Osteoblast (primary cell): ENCODE data around the gene TRPM1. TPM values are rescaled to one million over a fixed set of nuclear protein-coding genes. Genes with fewer than 3 reads are reported as not detected.
A peak's percentile ranks its signal among the peaks of the same experiment; 100 is the strongest.

Experiments used
- DNase-seq: peaks from one replicate; pipeline ENCODE4 v3.0.0; 2011; ENCODE audit warnings: low spot score, mixed read lengths; ENCODE audit not compliant: insufficient read length; ENCODE audit errors: missing footprints
- H2AFZ ChIP-seq: 2 replicates; pipeline ENCODE4 v1.6.0; 2011; ENCODE audit warnings: mild to moderate bottlenecking, low read length
- H3K27ac ChIP-seq: 2 replicates; pipeline ENCODE4 v1.5.1; 2011; ENCODE audit warnings: mild to moderate bottlenecking, low read depth, low read length, moderate library complexity
- H3K27me3 ChIP-seq: 2 replicates; pipeline ENCODE4 v1.6.0; 2012; ENCODE audit warnings: mild to moderate bottlenecking, control low read depth, inconsistent platforms, low read length, moderate library complexity; ENCODE audit not compliant: insufficient read depth
- H3K36me3 ChIP-seq: 2 replicates; pipeline ENCODE4 v1.5.1; 2011; ENCODE audit warnings: mild to moderate bottlenecking, low read length, control low read depth, moderate library complexity; ENCODE audit not compliant: insufficient read depth
- H3K4me1 ChIP-seq: 2 replicates; pipeline ENCODE4 v1.5.1; 2011; ENCODE audit warnings: mild to moderate bottlenecking, low read length, control low read depth, moderate library complexity; ENCODE audit not compliant: insufficient read depth
- H3K4me2 ChIP-seq: 2 replicates; pipeline ENCODE4 v1.6.0; 2011; ENCODE audit warnings: mild to moderate bottlenecking, low read length; ENCODE audit not compliant: insufficient read depth
- H3K4me3 ChIP-seq: fragments of 200-600 bp; sonication (generic); 3 replicates; pipeline ENCODE4 v1.5.1; 2012; ENCODE audit warnings: mild to moderate bottlenecking, low read length, inconsistent platforms; ENCODE audit not compliant: insufficient read depth
- H3K79me2 ChIP-seq: 2 replicates; pipeline ENCODE4 v1.6.0; 2012; ENCODE audit warnings: mild to moderate bottlenecking, low read length, control low read depth, inconsistent platforms; ENCODE audit not compliant: insufficient read depth
- H3K9me3 ChIP-seq: 2 replicates; pipeline ENCODE4 v1.5.1; 2011; ENCODE audit warnings: low read depth, low read length, control low read depth
- H4K20me1 ChIP-seq: 2 replicates; pipeline ENCODE4 v1.6.0; 2012; ENCODE audit warnings: mild to moderate bottlenecking, low read length, control low read depth; ENCODE audit not compliant: insufficient read depth
- CTCF ChIP-seq: IDR thresholded peaks from 2 replicates; pipeline ENCODE4 v1.5.1; 2011; ENCODE audit warnings: mild to moderate bottlenecking, low read depth, low read length, moderate library complexity; ENCODE audit errors: extremely low read depth
- total RNA-seq: library from RNA; depleted of rRNA; stranded (reverse); fragments of >200 nt; gene quantifications from 2 replicates; pipeline ENCODE4 v1.2.3, GENCODE V29; 2012

TRPM1 gene
- total RNA-seq, 1 donor = under 0.01 TPM

- H3K36me3 ChIP-seq = no peaks in the 10 kb centered on the region
- no peak for TF ChIP-seq CTCF
- H3K27me3 ChIP-seq = no peaks in the 10 kb centered on the region
- H3K4me1 ChIP-seq = peaks cover 18% of the 10 kb centered on the region
- H3K27ac ChIP-seq = no peak overlapping the region
- H2AFZ ChIP-seq = no peak overlapping the region
- no peaks in the 10 kb centered on the region for H3K79me2 ChIP-seq
- DNase-seq = no peak
- no peak overlapping the region for H3K4me2 ChIP-seq
- H4K20me1 ChIP-seq = no peaks in the 10 kb centered on the region
- no peak overlapping the region for H3K4me3 ChIP-seq
- H3K9me3 ChIP-seq = no peaks in the 10 kb centered on the region
Measured at GRCh38 chr15:31034152-31034551, 67.4 kb downstream of the TRPM1 start.

GRCh38 chr15:31032961-31033371 lies 68.6 kb downstream of the TRPM1 start:
- DNase-seq = no peak
- Histone ChIP-seq H3K36me3 (no peaks in the 10 kb centered on the region), H3K4me3 (no peak overlapping the region), H2AFZ (peak overlapping the region; percentile 65), H4K20me1 (no peaks in the 10 kb centered on the region), H3K27ac (peak overlapping the region; percentile 56), H3K4me2 (peak overlapping the region; percentile 43), H3K9me3 (no peaks in the 10 kb centered on the region), H3K27me3 (no peaks in the 10 kb centered on the region), H3K79me2 (no peaks in the 10 kb centered on the region), H3K4me1 (peaks cover 18% of the 10 kb centered on the region)
- no peak for TF ChIP-seq CTCF

- H3K4me3 ChIP-seq = no peak overlapping the region
- peak overlapping the region; percentile 82 for H2AFZ ChIP-seq
- no peaks in the 10 kb centered on the region for H4K20me1 ChIP-seq
- peaks cover 18% of the 10 kb centered on the region for H3K4me1 ChIP-seq
- no peaks in the 10 kb centered on the region for H3K27me3 ChIP-seq
- no peaks in the 10 kb centered on the region for H3K36me3 ChIP-seq
- no peaks in the 10 kb centered on the region for H3K79me2 ChIP-seq
- peak; percentile 82 for DNase-seq
- no peak for TF ChIP-seq CTCF
- no peaks in the 10 kb centered on the region for H3K9me3 ChIP-seq
- H3K27ac ChIP-seq = peak overlapping the region; percentile 29
- H3K4me2 ChIP-seq = no peak overlapping the region
Measured at GRCh38 chr15:31031471-31032067, 70.0 kb downstream of the TRPM1 start.

- no peak for TF ChIP-seq CTCF
- H3K4me1 ChIP-seq = peaks cover 30% of the 10 kb centered on the region
- DNase-seq = no peak
Measured at GRCh38 chr15:31027910-31028578, 73.5 kb downstream of the TRPM1 start.

More at GRCh38 chr15:31027910-31028578, 73.5 kb downstream of the TRPM1 start:
- Histone ChIP-seq H3K36me3 (no peaks in the 10 kb centered on the region), H3K4me2 (no peak overlapping the region), H2AFZ (no peak overlapping the region), H3K4me3 (no peak overlapping the region), H3K9me3 (no peaks in the 10 kb centered on the region), H3K79me2 (no peaks in the 10 kb centered on the region), H3K27ac (no peak overlapping the region), H3K27me3 (no peaks in the 10 kb centered on the region), H4K20me1 (no peaks in the 10 kb centered on the region)
